Epithelial cell of esophagus (primary cell): Measurements from ENCODE around the gene FGD6.
A peak's percentile ranks its signal among the peaks of the same experiment; 100 is the strongest.

Source experiments
- DNase-seq: peaks from one replicate; pipeline ENCODE4 v3.0.0; 2010; ENCODE audit warnings: low read depth
- H3K4me3 ChIP-seq: 2 replicates; pipeline ENCODE4 v1.5.1; 2011; ENCODE audit warnings: mild to moderate bottlenecking, low read length, control low read depth
- TF ChIP-seq, protein P1 (sequence below): IDR thresholded peaks from 2 replicates; pipeline ENCODE4 v1.5.1; 2011; ENCODE audit warnings: low read depth, mild to moderate bottlenecking, low read length, control low read depth, inconsistent platforms; ENCODE audit not compliant: insufficient read depth; ENCODE audit errors: missing control alignments

Gene FGD6

DNA sequence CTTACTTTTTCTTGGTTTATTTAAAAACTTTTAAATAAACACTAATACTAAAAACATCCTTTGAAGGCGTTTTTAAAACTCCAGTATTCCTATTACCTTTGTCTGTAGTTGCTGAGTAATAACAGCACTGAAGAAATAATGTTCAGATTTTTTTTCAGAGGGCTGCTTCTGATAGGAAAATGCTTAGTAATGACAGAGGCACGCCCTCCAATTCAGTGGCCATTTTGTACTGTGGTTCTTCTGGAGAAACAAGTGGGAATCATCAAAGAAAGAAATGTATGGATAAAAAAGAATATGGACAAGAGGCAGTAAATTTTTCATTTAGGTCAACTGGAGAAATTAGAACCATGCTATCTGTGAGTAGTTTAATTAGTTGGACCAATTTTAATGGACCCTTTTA lies 13.9 kb upstream of the FGD6 start:
- TF ChIP-seq, protein P1, sequence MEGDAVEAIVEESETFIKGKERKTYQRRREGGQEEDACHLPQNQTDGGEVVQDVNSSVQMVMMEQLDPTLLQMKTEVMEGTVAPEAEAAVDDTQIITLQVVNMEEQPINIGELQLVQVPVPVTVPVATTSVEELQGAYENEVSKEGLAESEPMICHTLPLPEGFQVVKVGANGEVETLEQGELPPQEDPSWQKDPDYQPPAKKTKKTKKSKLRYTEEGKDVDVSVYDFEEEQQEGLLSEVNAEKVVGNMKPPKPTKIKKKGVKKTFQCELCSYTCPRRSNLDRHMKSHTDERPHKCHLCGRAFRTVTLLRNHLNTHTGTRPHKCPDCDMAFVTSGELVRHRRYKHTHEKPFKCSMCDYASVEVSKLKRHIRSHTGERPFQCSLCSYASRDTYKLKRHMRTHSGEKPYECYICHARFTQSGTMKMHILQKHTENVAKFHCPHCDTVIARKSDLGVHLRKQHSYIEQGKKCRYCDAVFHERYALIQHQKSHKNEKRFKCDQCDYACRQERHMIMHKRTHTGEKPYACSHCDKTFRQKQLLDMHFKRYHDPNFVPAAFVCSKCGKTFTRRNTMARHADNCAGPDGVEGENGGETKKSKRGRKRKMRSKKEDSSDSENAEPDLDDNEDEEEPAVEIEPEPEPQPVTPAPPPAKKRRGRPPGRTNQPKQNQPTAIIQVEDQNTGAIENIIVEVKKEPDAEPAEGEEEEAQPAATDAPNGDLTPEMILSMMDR, result no peak
- peak; percentile 62 for DNase-seq
- H3K4me3 ChIP-seq, result no peak overlapping the region

DNA sequence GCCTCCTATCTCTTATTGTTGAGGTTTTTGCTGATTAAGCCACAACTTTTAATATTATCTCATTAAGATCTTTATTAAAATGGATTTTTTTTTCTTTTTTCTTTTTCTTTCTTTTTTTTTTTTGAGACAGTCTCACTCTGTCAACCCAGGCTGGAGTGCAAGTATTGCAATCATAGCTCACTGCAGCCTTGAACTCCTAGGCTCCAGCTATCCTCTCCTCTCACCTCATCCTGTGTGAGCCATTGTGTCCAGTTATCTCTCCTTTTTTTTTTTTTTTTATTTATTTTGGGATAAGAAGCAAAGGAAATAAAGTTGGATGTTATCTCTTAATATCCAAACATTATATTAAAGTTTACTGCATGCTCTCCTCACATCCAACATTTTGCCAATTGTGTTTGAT lies 13.0 kb upstream of the FGD6 start:
- TF ChIP-seq, protein P1, result no peak
- no peak for DNase-seq
- no peak overlapping the region for H3K4me3 ChIP-seq

DNA sequence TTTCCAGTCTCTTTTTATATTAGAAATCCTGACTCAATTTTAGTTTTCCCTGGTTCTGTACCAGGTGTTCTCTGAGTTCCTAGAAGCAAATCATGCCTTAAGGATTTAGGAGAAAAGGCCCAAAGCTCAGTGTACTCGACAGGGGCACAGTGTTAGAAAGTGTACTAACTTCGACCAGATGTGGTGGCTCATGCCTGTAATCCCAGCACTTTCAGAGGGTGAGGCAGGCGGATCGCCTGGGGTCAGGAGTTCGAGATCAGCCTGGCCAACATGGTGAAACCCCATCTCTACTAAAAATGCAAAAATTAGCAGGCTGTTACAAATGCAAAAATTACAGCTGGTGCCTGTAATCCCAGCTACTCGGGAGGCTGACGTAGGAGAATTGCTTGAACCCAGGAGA lies 12.4 kb upstream of the FGD6 start:
- no peak for DNase-seq
- TF ChIP-seq, protein P1, result no peak
- no peak overlapping the region for H3K4me3 ChIP-seq

DNA sequence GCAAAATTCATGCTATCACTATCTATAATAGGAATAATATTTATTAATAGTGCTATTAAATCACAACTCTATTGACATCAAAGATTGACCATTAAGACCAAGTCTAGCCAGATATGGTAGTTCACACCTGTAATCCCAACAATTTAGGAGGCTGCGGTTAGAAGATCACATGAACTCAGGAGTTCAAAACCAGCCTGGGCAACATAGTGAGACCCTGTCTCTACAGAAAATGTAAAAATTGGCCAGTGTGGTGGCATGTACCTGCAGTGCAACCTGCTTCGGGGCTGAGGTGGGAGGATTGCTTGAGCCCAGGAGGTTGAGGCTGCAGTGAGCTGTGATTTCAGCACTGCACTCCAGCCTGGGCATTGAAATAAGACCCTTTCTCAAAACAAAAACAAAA lies 11.3 kb upstream of the FGD6 start:
- H3K4me3 ChIP-seq, result no peak overlapping the region
- DNase-seq, result no peak
- TF ChIP-seq, protein P1, result no peak

DNA sequence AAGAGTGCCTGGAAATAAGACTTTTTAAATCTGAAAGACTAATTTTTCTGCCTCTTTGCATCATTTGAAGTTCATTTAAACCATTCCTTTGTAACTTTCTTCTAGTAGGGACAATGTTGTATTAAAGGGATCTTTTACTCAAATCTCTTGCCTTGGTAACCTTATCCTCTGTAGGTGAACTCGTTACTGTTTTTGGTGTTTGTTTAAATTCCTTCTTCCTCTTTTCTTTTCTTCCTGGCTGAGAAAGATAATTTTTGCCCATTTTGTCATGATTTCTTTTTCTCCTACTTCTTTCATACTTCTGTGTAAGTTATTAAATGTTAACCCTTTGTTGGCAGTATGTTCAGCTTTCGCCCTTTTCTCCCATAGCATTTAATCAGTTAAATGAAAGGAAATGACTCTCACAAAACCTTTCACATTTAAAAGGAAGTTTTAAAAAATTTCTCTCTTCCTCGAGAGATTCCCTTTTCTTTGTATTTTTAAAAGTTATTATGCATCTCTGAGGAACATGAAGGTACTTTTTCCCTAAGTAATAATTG lies 10.6 kb upstream of the FGD6 start:
- no peak for DNase-seq
- H3K4me3 ChIP-seq, result no peak overlapping the region
- TF ChIP-seq, protein P1, result no peak

DNA sequence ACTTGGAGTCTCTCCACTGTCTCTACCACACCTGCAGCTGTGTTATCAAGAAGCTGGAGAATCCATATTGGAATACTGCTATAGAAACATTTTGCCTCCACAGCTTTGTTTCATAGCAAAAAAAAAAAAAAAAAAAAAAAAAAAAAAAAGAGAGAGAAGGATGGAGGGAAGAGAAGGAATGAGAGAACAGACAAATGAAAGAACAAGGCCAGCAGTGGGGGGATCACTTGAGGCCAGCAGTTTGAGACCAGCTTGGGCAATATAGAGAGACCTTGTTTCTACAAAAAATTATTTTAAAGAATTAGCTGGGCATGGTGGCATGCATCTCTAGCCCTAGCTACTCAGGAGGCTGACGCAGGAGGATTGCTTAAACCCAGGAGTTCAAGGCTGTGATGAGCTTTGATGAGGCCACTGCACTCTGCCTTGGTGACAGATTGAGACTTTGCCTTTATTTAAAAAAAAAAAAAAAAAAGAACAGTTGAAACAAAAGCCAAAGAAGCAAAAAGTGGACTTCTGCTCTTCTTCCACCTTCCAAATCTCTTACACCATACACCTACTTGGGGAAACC lies 8.5 kb upstream of the FGD6 start:
- no peak overlapping the region for H3K4me3 ChIP-seq
- TF ChIP-seq, protein P1, result no peak
- no peak for DNase-seq

DNA sequence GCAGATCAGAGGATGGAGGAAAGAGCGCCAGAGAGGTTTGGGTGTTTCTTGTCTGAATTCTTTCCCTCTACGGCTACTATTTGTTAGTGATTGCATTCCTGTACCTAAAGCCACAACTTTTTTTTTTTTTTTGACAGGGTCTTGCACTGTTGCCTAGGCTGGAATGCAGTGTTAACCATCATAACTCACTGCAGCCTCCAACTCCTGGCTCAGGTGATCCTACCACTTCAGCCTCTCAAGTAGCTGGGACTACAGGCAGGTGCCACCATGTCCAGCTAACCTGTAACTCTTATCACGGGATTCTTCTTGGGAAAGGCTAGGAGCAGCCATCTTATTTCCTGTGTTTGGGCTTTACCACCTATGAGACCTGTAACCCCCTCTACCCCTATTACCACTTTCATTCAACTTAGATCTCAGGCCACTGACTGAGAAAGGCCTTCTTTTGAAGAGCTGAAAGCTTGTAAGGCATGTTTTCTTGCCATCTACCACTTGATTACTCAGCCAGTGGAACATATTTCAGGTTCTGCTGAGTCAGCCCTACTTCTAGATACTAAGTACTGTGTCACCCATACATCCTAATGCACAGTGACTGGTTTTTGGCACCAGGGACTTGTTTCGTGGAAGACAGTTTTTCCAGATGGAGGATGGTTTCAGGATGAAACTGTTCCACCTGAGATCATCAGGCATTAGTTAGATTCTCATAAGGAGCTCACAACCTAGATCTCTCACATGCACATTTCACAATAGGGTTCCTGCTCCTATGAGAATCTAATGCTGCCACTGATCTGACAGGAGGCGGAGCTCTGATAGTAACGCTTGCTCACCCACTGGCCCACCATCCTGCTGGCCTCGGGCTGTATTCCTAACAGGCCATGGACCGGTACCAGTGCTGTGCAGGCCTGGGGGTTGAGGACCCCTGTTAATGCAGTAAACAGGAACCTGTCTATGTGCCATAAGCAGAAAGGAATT lies 7.2 kb upstream of the FGD6 start:
- DNase-seq, result peak; percentile 91
- TF ChIP-seq, protein P1, result no peak
- H3K4me3 ChIP-seq, result no peak overlapping the region
